Anterior cingulate cortex (tissue), 58 donors: ENCODE data around the gene TLCD1.
A peak's percentile ranks its signal among the peaks of the same experiment; 100 is the strongest.
"Not testable (repeated sequence)": the region's sequence is repeated elsewhere in the genome, so short reads cannot be mapped to it uniquely, and the experiment has no call there.

Experiments used
- DNase-seq, 58 donors: peaks; one replicate each; lab custom pipeline; 2025; lab: John Stamatoyannopoulos, UW

The TLCD1 gene

DNA sequence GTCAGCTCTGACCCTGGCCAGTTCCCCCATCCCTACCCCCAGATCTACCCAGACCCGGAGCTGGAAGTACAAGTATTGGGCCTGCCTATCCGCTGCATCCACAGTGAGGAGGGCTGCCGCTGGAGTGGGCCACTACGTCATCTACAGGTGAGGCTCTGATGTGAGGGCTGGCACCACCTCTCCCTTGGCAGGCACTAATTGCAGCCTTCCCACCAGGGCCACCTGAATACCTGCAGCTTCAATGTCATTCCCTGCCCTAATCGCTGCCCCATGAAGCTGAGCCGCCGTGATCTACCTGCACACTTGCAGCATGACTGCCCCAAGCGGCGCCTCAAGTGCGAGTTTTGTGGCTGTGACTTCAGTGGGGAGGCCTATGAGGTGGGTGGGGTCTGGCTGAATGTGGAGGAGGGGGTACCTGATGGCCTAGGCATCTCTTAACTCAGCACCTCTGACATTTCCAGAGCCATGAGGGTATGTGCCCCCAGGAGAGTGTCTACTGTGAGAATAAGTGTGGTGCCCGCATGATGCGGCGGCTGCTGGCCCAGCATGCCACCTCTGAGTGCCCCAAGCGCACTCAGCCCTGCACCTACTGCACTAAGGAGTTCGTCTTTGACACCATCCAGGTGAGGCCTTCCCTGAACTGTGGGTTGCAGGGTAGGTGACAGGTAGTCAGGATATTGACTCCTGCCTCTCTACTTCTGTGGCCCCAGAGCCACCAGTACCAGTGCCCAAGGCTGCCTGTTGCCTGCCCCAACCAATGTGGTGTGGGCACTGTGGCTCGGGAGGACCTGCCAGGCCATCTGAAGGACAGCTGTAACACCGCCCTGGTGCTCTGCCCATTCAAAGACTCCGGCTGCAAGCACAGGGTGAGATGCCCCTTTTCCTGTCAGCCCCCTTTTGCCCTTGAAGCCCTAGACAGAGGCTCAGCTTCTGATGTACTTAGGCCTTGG, 22.0 kb upstream of the TLCD1 start:
- DNase-seq: peak in 1 of 58 donors; percentile 7

DNA sequence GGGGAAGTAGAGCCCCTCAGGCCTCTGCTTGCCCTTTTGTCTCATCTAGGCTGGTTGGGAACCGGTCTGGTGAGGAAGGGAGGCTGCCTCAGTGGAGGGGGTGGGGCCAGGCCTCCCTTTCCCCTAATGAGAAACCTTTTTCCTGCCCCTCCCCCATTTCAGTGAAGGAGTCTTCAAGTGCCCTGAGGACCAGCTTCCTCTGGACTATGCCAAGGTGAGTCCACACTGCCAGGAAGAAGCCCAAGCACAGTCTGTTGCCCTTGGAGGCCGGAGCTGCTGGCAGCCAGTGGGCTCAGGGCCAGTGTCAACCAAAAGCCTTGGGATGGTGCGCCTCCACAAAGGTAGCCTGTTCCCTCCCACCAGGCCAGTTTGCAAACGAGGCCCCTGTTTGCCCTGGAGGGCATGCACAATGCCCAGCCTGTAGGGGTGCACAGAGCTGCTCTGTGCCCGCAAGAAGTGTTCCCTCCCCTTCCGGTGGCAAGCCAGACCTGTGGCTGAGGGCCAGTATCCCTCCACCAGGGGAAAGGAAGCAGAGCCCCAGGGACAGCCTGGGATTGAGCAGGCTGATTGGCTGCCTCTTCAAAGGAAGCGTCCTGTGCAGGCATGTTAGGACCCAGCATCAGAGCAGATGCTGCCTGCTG, 21.1 kb upstream of the TLCD1 start:
- DNase-seq: peak in 51 of 58 donors; percentile 30 to 90 (median 70)

DNA sequence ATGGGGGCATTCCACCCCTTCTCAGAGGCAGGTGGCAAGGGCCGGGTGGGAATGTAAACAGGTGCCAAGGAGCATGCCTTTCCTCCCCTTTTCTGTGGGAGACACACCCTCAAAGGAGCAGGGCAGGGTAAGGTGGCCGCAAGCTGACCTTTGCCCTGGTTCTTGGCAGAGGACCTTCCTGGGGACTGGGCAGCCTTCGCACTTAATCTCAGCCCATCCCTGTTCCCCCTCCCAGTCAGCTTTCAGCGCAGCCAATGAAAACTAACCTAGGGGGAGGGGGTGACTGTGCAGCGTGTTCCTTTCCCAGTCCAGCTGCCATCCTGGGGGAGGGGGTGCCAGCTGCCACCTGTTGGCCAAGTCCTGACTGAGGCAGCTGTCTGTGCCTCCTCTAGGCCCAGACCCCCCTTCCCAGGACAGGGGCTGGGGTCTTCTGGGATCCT, 20.6 kb upstream of the TLCD1 start:
- peak in 47 of 58 donors; percentile 36 to 84 (median 62) for DNase-seq

DNA sequence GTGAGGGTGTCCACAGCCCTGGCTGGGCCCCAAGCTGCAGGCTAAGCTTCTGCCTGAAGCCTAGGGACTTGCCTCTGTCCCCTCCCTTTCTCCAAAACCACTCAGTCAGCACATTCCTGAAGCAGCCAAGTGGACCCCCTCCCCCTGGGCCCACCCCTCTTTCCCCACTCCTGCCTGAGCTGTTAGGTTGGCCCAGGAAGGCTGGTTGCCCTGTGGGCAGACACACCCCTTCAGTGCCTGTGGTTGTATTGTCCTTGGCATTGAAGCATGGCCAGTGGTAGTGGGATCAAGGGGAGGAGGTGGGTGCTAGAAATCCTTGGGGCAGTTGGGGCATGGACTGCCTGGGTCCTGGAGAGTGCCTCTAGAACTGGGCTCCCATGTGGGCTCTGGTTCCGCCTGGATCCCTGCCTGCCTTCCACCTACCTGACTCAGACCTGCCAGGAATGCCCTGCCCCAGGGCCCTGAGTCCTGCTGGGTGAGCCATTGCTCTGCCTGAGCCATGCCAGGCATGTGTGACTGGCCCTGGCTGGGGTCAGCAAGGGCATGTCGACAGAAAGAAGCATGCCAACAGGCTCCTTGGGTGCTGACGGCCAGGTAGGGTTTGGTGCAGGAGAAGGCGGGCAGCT, 19.9 kb upstream of the TLCD1 start:
- peak in 2 of 58 donors; percentile 35 to 55 for DNase-seq

DNA sequence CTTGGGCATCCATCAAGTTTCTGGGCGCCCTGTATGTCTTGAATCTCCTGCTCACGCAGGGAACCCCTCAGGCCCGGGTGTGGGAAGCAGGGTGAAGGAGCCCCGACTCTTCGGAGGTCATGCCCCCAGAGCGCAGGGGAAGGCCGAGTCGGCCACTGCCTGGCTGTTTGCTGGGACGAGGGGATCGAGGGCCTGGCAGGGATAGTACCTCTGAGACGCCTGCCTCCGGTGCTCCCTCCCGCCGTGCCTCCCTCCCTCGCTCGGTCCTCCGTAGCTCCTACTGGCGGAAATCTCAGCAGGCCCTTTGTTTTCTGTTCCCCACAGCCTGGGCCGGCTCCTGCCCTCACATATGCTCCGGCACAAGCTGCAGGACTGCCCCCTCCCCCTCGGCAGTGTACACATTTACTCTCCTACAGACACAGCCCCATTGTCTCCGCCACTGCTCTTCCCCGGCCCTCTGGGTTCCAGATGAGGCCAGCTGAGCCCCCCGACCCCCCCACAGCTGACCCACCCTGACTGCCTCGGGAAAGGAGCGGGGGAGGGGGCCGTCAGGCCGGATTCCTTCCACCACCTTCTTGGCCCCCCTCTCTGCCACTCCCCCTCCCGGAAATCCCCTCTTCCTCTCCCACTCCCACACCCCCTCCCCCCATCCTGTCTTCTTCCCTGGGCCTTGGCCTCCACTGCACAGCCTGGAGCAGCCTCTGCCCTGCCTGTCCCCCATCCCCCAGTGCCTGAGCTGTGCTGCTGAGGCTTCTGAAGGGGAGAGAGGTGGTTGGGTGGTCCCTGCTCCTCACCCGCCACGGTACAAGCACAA, 19.1 kb upstream of the TLCD1 start:
- peak in 56 of 58 donors; percentile 11 to 96 (median 82) for DNase-seq

DNA sequence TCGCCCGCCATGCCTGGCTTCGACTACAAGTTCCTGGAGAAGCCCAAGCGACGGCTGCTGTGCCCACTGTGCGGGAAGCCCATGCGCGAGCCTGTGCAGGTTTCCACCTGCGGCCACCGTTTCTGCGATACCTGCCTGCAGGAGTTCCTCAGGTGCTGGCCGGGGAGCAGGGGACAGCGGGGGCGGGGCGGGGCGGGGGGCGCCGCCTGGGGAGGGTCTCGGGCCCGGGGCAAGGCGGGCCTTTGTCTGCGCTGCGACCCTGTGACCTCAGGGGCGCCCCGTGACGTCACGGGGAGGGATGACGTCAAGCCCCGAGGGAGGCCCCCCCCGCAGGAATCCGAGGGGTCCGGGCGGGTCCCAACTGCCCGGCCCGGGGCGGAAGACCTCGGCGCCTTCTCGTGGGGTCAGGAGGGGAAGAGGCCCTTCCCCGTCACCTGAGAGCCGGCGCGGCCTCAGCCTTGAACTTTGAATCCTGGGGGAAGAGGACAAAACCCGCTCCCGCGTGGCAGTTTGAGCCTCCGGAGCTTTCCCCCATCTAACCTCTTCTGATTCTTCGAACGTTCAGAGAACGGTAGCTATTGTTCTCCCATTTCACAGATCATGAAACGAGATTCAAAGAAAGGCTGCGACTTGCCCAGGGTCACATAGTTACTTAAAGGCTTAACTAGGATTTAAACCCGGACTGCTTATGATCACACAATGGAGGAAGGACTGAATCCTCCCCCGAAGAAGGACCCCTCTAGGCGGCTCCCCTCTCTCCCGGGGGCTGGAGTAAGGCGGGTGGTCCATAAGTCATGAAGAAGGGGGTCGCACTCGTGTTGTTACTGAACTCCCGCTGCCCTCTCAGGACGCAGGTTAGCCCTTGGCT, 18.3 kb upstream of the TLCD1 start:
- DNase-seq: peak in 30 of 58 donors; percentile 22 to 71 (median 50)

DNA sequence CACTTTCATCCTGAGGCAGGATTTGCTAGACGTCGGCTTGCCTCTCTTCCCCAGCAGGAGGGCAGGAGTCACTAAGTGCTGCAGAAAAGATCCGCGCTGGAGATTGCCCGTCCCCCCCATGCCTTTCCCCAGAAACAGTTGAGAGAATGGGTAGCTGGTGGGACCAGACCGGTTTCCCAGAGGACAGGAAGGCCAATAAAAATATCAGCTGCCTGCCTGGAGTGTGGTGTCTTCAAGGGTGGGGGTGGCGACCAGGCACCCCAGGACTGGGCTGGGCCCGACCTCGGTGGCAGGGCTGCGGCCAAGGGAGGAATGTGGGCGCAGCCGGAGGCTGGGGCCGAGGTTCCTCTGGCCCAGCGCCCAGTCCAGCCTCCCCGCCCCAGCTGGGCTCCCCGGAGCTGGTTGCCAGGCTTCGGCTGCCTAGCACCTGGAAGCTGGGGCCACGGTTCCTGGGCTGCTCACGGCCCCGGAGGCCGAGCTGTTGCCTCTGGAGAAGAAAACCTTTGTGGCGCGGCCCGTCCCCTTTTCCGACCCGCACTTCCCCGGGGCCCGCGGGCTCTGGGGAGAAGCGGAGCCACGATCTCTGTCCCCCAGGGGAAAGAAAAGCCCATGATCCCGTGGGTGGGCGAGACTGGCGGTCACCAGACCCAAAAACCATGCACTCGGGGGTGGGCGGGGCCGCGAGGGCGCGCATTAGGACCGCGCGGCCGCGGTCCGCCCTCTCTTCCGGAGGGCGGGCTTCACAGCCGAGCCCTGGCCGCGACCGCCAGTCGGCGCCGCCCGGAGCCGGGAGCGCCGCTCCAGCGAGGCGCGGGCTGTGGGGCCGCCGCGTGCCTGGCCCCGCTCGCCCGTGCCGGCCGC, 17.4 kb upstream of the TLCD1 start, which contains the start of gene TRAF4:
Gene TRAF4, plus strand, starts transcription at position 769 of the 861 bp plus-strand sequence. CDS start 102 bp downstream, outside the sequence.
- peak in 54 of 58 donors; percentile 24 to 87 (median 69) for DNase-seq

DNA sequence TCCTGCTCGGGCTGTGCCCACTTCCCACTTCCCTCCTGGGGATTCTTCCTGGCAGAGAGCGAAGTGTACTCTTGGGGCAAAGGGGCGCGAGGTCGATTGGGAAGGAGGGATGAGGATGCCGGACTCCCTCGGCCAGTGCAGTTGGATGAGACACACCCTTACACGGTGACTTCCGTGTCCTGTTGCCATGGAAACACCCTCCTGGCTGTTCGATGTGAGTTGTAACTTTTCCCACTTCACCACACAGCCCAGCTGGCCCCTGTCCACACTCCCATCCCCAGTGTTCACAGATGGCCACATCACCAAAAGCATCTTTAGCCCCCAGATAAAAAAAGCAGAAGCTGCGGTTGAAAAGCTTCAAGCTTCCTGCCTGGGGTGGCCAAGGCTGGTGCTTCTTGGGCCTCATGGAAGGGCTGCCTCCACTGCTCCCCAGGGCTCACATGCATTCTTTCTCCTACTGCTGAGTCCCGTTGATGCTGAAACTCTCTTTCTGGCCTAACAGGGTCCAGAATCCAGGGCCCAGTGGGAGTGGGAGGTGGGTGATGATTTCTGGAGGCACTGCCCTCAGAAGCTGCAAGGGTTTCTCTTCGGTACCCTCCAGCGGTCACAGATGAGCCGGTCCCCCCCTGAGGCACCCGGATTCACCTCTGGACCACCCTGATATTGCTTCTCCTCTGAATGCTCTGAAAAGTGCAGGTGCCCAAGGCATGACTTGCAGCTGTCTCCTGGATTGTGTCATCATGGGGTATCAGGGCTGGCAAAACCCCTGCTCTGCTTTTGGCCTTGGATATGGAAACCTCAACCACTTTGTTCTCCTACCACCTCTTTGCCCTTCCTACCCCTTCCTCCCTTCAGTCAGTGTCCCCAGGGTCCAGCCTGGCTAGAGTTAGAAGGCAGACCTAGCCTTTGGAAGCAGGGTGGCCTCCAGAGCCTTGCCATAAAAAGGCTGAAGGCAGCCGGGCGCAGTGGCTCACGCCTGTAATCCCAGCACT, 15.6 kb upstream of the TLCD1 start:
- DNase-seq: peak in 19 of 58 donors; percentile 6 to 58 (median 26)

DNA sequence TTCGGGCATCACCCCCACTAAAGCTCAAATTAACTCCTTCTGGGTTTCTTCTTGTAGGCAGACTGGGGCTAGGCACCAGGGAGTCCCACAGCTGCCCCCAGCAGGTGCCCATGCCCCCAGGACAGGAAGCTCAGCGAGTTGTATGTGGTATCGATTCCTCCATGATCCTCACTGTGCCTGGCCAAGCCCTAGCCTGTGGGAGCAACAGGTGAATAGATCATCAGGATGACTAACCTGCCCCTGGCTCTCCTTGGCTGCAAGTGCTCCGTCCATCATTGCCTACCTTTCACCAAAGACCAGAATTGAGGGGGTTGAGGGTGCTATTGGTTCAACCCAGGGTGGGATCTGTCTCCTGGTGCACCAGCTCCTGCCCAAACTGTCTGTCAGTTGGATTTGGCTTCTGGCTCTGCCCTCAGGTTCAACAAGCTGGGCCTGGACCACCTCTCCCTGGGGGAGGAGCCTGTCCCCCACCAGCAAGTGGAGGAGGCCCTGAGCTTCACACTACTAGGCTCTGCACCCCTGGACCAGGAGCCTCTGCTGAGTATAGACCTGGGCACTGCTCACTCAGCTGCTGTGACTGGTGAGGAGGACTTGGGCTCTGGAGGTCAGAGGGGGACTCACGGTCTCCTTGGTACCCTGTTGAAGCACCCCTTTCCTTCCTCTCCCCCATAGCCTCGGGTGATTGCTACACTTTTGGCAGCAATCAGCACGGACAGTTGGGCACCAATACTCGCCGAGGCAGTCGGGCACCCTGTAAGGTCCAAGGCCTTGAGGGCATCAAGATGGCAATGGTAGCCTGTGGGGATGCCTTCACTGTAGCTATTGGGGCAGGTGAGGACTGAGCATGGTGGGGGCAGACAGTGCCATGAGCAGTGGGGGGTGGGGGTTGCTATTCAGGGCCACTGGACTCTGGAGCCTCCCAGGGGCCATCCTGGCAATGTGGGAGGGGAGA, 14.6 kb upstream of the TLCD1 start:
- no peak for DNase-seq

DNA sequence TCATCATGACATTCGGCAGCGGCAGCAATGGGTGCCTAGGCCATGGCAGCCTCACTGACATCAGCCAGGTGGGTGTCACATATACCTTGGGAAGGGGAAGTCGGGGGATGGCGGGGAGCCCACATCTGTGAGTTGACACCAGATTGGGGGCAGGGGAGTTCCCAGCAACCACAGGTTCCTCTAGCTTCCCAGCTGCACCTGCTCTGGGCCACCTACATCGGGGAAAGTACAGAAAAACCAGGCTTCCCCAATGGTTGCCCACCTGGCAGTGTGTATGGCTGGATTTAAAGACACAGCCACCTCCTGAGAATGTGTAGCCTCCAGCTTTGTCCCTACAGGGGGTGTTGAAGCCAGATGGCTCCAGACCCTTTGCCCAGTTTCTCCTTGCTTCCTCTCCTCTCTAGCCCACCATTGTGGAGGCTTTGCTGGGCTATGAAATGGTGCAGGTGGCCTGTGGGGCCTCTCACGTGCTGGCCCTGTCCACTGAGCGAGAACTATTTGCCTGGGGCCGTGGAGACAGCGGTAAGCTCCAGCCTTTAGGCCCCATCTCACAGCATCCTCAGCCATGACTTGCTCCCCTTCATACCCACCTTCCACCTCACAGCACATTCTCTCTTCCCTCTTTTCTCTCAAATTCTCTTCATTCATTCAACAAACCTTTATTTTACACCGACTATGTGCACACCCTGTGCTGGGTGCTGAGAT, 12.8 kb upstream of the TLCD1 start:
- DNase-seq: no peak

DNA sequence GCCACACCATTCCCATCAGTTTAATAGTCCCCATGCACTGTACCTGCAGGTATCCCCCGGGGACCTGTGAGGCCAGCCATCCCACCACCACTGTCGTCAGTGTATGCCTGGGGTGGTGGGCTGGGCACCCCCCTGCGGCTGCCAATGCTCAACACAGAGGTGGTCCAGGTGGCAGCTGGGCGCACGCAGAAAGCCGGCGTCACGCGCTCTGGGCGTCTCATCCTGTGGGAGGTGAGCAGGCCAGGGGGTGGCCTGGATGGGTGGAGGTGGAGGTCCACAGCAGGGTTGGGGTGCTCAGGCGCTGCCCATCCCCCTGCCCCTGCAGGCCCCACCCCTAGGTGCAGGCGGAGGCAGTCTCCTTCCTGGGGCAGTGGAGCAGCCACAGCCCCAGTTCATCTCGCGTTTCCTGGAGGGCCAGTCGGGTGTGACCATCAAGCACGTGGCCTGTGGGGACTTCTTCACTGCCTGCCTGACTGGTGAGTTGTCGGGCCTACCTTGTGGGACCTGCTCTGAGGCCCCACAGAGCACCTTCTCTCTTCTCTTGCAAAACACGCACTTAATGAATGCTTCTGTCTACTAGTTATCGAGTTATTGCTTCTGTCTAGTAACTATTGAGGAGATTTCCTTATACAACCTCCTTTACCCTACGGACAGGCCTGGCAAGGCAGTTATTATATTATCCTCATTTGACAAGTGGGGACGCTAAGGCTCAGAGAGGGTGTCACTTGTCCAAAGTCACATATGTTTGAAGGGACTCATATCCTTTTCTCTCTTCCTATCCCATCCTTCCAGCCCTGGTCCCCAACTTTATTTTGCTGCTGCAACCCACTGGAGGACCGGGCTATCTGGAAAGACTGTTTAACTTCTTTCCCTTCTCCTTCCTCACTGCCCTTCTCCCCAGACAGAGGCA, 12.0 kb upstream of the TLCD1 start:
- no peak for DNase-seq

DNA sequence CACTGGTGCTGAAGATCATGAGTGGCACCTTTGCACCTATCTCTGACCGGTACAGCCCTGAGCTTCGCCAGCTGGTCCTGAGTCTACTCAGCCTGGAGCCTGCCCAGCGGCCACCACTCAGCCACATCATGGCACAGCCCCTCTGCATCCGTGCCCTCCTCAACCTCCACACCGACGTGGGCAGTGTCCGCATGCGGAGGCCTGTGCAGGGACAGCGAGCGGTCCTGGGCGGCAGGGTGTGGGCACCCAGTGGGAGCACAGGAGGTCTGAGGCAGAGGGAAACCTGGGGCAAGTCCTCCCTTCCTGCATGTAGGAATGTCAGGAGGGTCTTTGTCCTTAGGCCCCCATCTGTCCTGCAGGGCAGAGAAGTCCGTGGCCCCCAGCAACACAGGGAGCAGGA, 11.3 kb upstream of the TLCD1 start:
- no peak for DNase-seq

DNA sequence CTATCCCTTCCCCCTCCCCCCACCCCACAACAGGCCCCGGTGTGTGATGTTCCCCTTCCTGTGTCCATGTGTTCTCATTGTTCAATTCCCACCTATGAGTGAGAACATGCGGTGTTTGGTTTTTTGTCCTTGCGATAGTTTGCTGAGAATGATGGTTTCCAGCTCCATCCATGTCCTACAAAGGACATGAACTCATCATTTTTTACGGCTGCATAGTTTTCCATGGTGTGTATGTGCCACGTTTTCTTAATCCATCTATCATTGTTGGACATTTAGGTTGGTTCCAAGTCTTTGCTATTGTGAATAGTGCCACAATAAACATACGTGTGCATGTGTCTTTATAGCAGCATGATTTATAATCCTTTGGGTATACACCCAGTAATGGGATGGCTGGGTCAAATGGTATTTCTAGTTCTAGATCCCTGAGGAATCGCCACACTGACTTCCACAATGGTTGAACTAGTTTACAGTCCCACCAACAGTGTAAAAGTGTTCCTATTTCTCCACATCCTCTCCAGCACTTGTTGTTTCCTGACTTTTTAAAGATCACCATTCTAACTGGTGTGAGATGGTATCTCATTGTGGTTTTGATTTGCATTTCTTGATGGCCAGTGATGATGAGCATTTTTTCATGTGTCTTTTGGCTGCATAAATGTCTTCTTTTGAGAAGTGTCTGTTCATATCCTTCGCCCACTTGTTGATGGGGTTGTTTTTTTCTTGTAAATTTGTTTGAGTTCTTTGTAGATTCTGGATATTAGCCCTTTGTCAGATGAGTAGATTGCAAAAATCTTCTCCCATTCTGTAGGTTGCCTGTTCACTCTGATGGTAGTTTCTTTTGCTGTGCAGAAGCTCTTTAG, 10.1 kb upstream of the TLCD1 start:
- not testable (repeated sequence) for DNase-seq
